NT2/D1 (cell line): ENCODE data around the gene KIAA1328.

ENCODE experiments used
- YY1 ChIP-seq: IDR thresholded peaks from 2 replicates; pipeline ENCODE4 v1.6.1; 2011; ENCODE audit not compliant: insufficient read length, insufficient read depth
- ZNF274 ChIP-seq: IDR thresholded peaks from 2 replicates; pipeline ENCODE4 v1.6.1; 2011; ENCODE audit warnings: mild to moderate bottlenecking, low read depth, low read length

GRCh38 chr18:36843199-36843598, 14.3 kb downstream of the KIAA1328 start:
- TF ChIP-seq ZNF274 = no peak
- no peak for TF ChIP-seq YY1
